ENCODE measurements around the gene FLCN.
"Not testable (repeated sequence)": the region's sequence is repeated elsewhere in the genome, so short reads cannot be mapped to it uniquely, and the experiment has no call there.

Gene FLCN, protein sequence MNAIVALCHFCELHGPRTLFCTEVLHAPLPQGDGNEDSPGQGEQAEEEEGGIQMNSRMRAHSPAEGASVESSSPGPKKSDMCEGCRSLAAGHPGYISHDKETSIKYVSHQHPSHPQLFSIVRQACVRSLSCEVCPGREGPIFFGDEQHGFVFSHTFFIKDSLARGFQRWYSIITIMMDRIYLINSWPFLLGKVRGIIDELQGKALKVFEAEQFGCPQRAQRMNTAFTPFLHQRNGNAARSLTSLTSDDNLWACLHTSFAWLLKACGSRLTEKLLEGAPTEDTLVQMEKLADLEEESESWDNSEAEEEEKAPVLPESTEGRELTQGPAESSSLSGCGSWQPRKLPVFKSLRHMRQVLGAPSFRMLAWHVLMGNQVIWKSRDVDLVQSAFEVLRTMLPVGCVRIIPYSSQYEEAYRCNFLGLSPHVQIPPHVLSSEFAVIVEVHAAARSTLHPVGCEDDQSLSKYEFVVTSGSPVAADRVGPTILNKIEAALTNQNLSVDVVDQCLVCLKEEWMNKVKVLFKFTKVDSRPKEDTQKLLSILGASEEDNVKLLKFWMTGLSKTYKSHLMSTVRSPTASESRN

GRCh38 chr17:17237026-17237799 lies at the start of gene FLCN:
Gene FLCN (minus strand): TSS chr17:17237168. CDS start chr17:17228137, 9,031 bp downstream.
- peak; percentile 90 for DNase-seq (ENCODE audit: low read depth)

DNA sequence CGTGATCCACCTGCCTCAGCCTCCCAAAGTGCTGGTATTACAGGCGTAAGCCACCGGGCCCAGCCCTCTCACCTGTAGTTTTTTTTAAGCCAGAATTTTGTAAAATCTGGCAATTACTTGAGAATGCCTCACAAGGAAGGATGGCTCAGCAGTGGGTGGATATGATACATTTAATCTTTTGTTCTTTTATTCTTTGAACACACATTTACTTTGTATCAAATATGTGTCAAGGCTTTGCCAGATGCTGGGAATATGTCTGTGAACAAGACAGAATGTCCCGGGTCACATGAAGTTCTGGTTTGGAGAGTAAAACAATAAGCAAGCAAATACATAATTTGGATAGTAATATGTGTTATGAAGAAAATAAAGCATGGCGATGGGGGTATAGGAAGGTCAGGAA lies 49.0 kb upstream of the FLCN start:
- DNase-seq (ENCODE audit: low read depth): no peak

DNA sequence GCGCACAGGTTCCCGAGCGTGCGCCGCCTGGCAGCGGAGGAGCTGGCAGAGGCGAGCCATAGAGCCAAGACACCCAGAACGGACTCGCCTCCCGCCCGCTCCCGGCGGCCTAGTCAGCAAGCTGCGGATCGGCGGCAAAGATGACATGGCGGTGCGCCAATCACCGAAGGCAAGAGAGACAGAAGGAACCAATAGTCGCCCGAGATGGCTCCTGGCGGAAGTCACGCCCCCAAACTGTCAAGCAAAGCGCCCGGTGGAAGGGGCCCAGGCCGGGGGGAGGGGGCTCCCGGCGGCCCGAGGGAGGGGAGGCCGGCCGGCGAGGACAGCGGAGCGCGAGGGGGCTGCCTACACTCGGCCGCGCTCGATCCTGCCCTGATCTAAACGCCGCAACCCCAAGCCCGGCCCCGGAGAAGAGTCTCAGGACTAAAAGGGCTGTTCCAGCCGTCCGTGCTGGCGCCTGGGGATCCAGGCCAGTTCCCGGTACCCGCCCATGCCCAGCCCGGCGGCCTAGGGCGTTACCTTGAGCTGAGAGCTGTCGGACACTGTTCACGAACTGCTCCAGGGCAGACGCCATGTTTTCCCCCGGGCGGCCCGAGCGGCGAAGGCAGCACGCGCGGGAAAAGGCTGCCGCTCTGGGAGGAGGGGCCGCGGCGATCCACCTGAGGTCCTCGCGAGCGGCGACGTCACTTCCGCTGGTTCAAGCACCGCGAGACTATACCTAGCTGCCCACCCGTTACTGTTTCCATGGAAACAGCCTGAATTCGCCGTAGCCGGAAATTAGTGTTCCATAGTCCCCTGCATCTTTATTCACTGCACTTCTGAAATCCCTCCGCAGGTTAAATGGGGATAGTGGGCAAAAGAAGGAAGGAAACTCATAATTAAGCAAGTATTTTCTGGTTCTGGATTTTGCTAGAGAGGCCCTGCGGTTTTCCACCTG lies 43.9 kb upstream of the FLCN start, which contains the start of gene COPS3:
Gene COPS3, minus strand, starts transcription at position 634 of the 937 bp plus-strand sequence. Its CDS starts 60 bp downstream, at position 574.
- peak; percentile 99 for DNase-seq (ENCODE audit: low read depth)

DNA sequence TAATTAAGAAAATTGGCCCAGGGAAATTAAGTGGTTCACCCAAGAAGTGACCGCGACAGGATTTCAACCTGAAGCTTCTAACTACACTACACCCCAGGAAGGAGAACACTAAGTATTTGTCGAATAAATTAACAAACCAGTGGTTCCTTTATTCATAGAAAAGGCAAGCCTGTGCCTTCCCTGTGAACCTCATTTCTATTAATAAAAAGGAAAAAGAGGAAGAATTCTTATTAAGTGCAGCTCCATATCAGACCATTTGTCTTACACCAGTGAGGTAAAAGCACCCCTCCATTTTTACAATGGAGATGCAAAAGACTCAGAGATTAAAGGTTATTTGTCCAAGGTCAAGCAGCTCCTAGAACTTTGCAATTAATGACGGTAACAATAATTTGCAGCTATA lies 42.3 kb upstream of the FLCN start:
- no peak for DNase-seq (ENCODE audit: low read depth)

- DNase-seq (ENCODE audit: low read depth): not testable (repeated sequence)
Measured at GRCh38 chr17:17277431-17277830, 40.5 kb upstream of the FLCN start.

DNA sequence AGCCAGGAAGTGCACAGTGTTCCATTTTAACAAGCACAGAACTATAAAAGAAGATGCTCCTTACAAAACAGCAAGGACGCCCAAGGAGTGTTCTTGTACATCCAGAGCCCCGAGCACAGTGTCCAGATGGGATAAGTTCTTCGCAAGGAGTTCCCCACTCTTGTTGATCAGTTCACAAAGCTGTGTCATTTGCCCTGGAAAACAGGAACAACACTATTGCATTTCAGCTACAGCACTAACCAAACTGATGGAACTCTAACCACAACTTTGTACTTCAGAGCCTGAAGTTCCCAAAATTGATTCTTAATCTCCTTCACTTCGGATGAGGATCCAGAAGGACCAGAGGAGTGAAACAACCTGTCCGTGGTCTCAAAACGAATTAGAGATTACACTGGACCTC lies 39.0 kb upstream of the FLCN start:
- no peak for DNase-seq (ENCODE audit: low read depth)

- DNase-seq (ENCODE audit: low read depth): peak; percentile 33
Measured at GRCh38 chr17:17269926-17270773, 33.2 kb upstream of the FLCN start.

- DNase-seq (ENCODE audit: low read depth): no peak
Measured at GRCh38 chr17:17264430-17264829, 27.5 kb upstream of the FLCN start.

- no peak for DNase-seq (ENCODE audit: low read depth)
Measured at GRCh38 chr17:17258998-17259397, 22.0 kb upstream of the FLCN start.

GRCh38 chr17:17258011-17258410 lies 21.0 kb upstream of the FLCN start:
- DNase-seq (ENCODE audit: low read depth): no peak

DNA sequence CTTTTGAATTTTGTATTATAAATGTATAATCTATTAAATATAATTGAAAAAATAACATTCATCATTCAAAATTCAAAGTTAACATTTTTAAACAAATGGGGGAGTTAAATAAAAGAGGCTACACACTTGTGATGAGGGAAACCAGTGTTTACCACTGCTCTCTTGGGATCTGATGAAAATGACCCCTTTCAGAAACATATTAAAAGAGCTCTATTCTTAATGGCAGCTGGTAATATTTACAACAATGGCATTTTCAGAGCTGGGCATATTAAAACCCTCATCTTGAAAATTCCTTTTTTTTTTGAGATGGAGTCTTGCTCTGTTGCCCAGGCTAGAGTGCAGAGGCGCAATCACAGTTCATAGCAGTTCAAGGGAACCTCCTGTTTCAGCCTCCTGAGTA lies 19.3 kb upstream of the FLCN start:
- no peak for DNase-seq (ENCODE audit: low read depth)

GRCh38 chr17:17255689-17256088 lies 18.7 kb upstream of the FLCN start:
- DNase-seq (ENCODE audit: low read depth): not testable (repeated sequence)

- peak; percentile 23 for DNase-seq (ENCODE audit: low read depth)
Measured at GRCh38 chr17:17254036-17254435, 17.1 kb upstream of the FLCN start.

DNA sequence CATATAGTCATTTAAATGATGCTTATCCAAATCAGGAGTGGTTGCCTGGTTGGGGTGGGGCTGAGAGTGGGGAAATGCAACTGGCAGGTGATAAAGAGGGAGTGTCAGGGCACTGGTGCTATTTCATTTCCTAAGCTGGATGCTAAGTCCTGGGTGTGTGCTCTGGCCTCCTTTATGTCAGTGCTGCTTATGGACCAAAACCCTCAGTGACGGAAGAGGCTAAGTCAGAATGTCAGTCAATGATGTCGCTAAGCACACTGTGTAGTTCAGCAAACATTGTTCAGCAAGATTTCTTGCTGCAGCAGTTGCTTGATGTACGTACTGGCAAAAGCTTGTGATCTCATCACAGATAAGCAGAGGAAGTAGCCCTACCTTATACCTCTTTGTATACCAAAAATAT lies 16.4 kb upstream of the FLCN start:
- no peak for DNase-seq (ENCODE audit: low read depth)

- no peak for DNase-seq (ENCODE audit: low read depth)
Measured at GRCh38 chr17:17252149-17252661, 15.2 kb upstream of the FLCN start.

DNA sequence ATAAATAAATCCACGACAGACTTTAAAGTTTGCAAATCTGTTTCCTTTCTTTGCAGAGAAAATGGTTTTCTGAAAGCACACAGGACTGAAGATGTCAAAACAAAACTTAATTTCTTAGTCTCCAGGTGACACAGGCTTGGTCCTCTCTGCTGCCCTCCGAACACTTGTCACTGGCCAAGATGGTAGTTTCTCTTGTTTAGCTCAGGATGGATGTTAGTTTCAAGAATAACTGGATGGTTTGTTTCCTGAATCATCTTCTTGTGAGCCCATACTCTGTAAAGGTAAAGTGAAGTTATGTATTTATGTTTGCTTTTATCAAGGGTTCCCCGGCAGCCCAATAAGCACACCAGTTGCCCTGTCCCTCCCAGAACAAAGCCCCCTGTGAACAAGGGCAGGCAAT lies 9.9 kb upstream of the FLCN start:
- DNase-seq (ENCODE audit: low read depth): no peak

DNA sequence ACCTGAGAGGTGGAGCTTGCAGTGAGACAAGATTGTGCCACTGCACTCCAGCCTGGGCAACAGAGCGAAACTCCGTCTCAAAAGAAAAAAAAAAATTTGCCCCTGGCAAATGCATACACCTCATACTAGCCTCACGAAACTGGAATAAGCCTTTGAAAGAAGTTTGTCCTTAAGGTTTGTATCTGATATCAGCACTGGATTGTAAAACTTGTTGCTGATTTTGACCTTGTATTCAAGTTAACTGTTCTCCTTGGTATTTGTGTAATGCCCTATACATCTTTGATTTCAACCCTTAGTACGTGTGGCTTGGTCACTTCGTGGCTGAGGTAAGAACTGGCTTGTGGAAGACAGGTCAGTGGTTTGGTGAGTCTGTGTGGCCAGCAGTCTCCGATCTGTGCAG lies 6.2 kb upstream of the FLCN start:
- no peak for DNase-seq (ENCODE audit: low read depth)

- DNase-seq (ENCODE audit: low read depth): no peak
Measured at GRCh38 chr17:17242246-17242645, 5.3 kb upstream of the FLCN start.

DNA sequence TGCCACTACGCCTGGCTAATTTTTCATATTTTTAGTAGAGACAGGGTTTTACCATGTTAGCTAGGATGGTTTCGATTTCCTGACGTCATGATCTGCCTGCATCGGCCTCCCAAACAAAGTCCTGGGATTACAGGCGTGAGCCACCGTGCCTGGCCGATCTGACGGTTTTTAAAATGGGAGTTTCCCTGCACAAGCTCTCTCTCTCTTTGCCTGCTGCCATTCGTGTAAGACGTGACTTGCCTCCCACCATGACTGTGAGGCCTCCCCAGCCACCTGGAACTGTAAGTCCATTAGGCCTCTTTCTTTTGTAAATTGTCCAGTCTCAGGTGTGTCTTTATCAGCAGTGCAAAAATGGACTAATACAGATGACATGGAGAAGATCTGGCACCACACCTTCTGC lies 4.7 kb upstream of the FLCN start:
- no peak for DNase-seq (ENCODE audit: low read depth)

DNA sequence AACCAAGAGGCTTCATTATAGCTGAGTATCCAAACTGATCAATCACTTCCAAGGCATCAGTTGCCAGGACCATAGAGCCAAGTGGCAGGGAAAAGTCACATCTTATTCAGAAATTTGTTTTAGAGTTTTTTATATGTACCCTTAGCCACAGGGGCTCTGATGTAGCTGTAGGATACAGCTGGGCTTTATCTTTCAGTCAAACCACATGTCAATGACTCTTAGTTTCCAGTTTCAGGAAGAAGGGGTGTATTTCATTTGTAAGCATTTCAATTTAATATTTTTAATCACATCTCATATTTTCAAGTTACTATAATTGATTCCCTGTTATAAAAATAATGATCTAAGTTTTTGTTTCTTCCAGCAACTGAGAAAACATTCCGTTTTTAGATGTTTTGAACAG lies 2.9 kb upstream of the FLCN start:
- no peak for DNase-seq (ENCODE audit: low read depth)
